Activated naive CD4-positive, alpha-beta T cell treated with anti-CD3 and anti-CD28 coated beads, Interleukin-2, amount 50 U/mL, for 72 hours (primary cell): ENCODE results near the gene FAM209B. TPM values are rescaled to one million over a fixed set of nuclear protein-coding genes. Genes with fewer than 3 reads are reported as not detected.
A peak's percentile ranks its signal among the peaks of the same experiment; 100 is the strongest.
"Not testable (repeated sequence)": the region's sequence is repeated elsewhere in the genome, so short reads cannot be mapped to it uniquely, and the experiment has no call there.

Source experiments
- ATAC-seq, 2 donors: fragments of 150-1000 bp; cut with Tn5 transposase; 2 replicates each; pipeline ENCODE4 v1.10.0; 2021; ENCODE audit warnings: mild to moderate bottlenecking in 2 of 2, moderate library complexity in 2 of 2
- DNase-seq, 2 donors: peaks; one replicate each; pipeline ENCODE4 v3.0.0; 2021 to 2022; ENCODE audit warnings: low spot score in 2 of 2
- H3K27ac Mint-ChIP-seq, 2 donors: one replicate each; pipeline ENCODE4 v1.8.0; 2022; ENCODE audit warnings: mild to moderate bottlenecking in 2 of 2, mixed read lengths in 2 of 2
- H3K36me3 Mint-ChIP-seq, 2 donors: one replicate each; pipeline ENCODE4 v1.8.0; 2022; ENCODE audit warnings: mixed read lengths in 2 of 2
- H3K9me3 Mint-ChIP-seq, 2 donors: one replicate each; pipeline ENCODE4 v1.8.0; 2022; ENCODE audit warnings: mixed read lengths in 2 of 2
- total RNA-seq, 2 donors: library from RNA; stranded (reverse); gene quantifications; one replicate each; pipeline ENCODE4 v1.2.3, GENCODE V29; 2022

The FAM209B gene
- total RNA-seq, 2 donors from 2014 or later: 0.88 to 1.2 TPM

DNA sequence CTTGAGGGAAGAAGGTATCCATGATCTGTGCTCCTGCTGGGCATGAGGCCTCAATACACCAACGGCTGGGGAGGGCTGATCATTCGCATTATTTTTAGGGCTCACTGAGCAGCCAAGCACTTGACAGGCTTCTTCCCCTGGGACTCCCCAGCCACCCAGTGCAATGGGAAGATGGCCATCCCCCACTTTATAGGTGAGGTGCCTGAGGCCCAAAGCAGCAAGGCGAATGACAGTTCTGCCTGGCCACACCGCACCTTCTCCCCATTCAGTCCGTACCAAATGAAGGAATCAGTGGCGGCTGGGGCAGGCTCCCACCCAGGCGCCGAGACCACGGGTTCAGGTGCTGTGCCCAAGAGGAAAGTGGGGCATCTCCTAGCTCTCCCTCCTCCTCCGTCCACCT lies 12.9 kb upstream of the FAM209B start:
- H3K9me3 Mint-ChIP-seq: peaks cover 5 to 6% of the 10 kb centered on the region in 2 donors
- H3K36me3 Mint-ChIP-seq: peaks cover 44 to 65% of the 10 kb centered on the region in 2 donors
- no peak for ATAC-seq
- DNase-seq: no peak
- H3K27ac Mint-ChIP-seq: peak overlapping the region in 1 of 2 donors; percentile 68

DNA sequence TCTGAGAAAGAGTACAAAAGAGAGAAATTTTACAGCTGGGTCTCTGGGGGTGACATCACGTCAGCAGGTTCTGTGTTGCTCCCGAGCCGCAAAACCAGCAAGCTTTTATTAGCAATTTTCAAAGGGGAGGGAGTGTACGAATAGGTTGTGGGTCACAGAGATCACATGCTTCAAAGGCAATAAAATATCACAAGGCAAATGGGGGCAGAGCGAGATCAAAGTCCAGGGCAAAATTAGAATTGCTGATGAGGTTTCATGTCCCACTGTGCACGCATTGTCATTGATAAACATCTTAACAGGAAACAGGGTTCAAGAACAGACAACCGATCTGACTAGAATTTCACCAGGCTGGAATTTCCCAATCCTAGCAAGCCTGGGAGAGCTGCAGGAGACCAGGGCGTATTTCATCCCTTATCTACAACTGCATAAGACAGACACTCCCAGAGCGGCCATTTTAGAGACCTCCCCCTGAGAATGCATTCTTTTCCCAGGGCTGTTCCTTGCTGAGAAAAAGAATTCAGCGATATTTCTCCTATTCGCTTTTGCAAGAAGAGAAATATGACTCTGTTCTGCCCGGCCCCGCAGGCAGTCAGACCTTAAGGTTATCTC lies 12.2 kb upstream of the FAM209B start:
- DNase-seq, H3K9me3 Mint-ChIP-seq, ATAC-seq: not testable (repeated sequence)
- Mint-ChIP-seq H3K36me3 (peaks cover 44 to 65% of the 10 kb centered on the region in 2 donors), H3K27ac (peak overlapping the region in 1 of 2 donors; percentile 68)

DNA sequence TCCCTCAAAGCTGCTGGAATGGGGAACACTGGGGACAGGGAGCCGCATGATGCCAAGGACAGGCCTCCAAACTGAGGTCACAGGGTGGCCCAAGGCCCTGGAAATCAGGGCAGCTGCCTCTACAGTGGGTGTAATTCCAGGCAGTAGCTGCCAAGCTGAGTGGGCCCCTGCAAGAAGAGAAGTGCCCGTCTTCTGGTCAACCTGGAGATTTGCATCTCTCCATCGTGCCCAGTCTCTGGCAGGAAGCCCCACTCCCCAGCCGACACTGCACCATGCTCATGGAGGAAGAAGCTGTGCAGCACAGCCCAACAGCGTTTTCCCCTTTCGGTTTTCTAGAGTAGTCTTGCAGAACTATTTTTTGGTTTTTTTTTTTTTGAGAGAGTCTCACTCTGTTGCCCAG lies 10.7 kb upstream of the FAM209B start:
- Mint-ChIP-seq H3K9me3 (peaks cover 5 to 6% of the 10 kb centered on the region in 2 donors), H3K27ac (no peak overlapping the region), H3K36me3 (peaks cover 44 to 52% of the 10 kb centered on the region in 2 donors)
- ATAC-seq (peak in 1 of 2 donors; percentile 22), DNase-seq (no peak)

GRCh38 chr20:56524444-56524843 lies 8.6 kb upstream of the FAM209B start, which contains the start of gene FAM209A:
Gene FAM209A, plus strand, starts transcription at chr20:56524744. Its CDS starts 65 bp downstream, at chr20:56524809.
- H3K36me3 Mint-ChIP-seq: peaks cover 24 to 32% of the 10 kb centered on the region in 2 donors
- peak within 1 kb of the TSS; percentile 29 to 46 for H3K27ac Mint-ChIP-seq
- not testable (repeated sequence) for ATAC-seq, DNase-seq, H3K9me3 Mint-ChIP-seq

- H3K9me3 Mint-ChIP-seq: no peaks in the 10 kb centered on the region
- DNase-seq (no peak), ATAC-seq (no peak)
- H3K36me3 Mint-ChIP-seq: peaks cover 0 to 6% of the 10 kb centered on the region in 2 donors
- peak overlapping the region in 1 of 2 donors; percentile 68 for H3K27ac Mint-ChIP-seq
These were observed 5.5 kb upstream of the FAM209B start for GRCh38 chr20:56527521-56527920.

DNA sequence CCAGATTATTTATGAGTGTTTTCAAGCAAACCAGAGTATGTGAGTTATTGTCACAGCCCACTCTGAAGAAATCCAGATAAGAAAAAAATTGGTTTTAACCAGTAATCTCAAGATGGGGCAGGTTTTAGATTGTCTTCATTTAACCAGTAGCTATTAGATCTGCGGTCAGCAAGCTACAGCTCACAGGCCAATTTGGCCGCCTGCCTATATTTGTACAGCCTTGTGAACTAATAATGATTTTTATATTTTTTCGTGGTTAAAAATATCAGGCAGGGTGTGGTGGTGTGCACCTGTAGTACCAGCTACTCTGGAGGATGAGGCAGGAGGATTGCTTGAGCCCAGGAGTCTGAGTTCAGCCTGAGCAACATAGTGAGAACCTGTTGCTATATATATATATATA lies 5.0 kb downstream of the FAM209B start:
- no peak for ATAC-seq
- no peak overlapping the region for H3K27ac Mint-ChIP-seq
- peaks cover 0 to 5% of the 10 kb centered on the region in 2 donors for H3K36me3 Mint-ChIP-seq
- DNase-seq: no peak
- no peaks in the 10 kb centered on the region for H3K9me3 Mint-ChIP-seq

DNA sequence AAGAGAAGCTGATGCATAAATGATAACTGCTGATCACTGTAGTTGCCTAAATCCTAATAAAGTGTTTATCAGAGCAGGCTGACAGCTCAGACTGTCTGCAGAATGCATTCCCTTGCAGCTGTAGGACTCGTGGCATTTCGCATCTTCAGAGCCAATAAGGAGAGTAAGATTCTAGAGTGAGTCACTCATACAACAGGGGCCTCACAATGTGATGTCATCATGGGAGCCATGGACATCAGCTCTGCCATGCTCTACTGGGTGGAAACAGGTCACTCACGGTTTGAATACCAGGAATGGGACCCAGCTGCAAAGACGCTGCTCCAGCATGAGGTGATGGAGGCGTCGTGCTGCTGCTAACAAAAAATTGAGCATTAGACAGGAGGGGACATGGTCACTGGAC lies 7.4 kb downstream of the FAM209B start:
- no peaks in the 10 kb centered on the region for H3K36me3 Mint-ChIP-seq
- DNase-seq (no peak), ATAC-seq (no peak)
- H3K9me3 Mint-ChIP-seq: no peaks in the 10 kb centered on the region
- H3K27ac Mint-ChIP-seq: no peak overlapping the region

- DNase-seq (no peak), ATAC-seq (no peak)
- Mint-ChIP-seq H3K9me3 (no peaks in the 10 kb centered on the region), H3K36me3 (no peaks in the 10 kb centered on the region), H3K27ac (no peak overlapping the region)
These were observed 9.5 kb downstream of the FAM209B start for GRCh38 chr20:56542489-56543030.

DNA sequence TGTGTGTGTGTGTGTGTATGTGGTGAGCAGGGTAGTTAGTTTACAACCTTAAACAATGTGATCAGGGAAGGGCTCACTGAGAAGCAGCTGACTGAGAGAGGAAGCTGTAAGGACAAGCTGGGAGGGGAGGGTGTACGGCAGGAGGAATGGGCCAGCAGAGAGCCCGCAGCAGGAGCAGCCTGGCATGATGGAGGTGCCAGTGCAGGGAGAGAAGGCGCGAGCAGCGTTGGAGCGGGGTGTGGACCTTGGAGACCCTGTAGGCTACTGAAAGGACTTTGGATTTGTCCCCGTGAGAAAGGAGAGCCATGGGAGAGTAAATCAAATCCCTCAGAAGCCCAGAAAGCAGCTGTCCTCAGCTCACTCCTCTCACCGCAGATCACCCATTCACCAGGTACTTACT lies 18.5 kb downstream of the FAM209B start:
- H3K27ac Mint-ChIP-seq: no peak overlapping the region
- no peaks in the 10 kb centered on the region for H3K36me3 Mint-ChIP-seq
- no peak for DNase-seq
- no peaks in the 10 kb centered on the region for H3K9me3 Mint-ChIP-seq
- ATAC-seq: no peak

DNA sequence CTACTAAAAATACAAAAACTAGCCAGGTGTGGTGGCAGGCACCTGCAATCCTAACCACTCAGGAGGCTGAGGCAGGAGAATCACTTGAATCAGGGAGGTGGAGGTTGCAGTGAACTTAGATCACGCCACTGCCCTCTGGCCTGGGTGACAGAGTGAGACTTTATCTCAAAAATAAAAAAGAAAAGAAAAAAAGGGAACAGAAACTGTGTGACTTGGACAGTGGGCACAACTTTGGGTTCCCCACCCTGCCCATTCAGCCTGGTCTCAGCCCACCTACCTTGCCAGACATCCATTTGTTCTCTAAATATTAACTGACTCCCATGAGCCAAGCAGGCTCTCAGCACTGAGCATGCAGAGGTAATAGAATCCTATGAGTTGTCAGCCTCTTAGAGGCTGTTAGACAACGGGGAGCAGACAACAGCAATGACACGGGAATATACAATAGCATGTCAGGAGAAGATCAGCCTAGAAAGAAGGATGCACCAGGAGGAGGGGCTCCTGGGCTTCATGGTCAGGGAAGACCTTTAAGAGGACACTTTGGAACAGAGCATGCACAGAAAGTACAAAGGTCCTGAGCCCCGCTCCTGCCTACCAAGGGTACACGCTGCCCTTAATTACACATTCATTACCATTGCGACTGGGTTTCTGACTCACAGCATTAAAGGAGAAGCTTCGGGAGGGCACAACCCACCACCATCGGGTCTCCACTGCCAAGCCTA lies 20.0 kb downstream of the FAM209B start:
- ATAC-seq: no peak
- Mint-ChIP-seq H3K36me3 (no peaks in the 10 kb centered on the region), H3K9me3 (no peaks in the 10 kb centered on the region), H3K27ac (peak overlapping the region in 1 of 2 donors; percentile 9)
- DNase-seq: no peak

DNA sequence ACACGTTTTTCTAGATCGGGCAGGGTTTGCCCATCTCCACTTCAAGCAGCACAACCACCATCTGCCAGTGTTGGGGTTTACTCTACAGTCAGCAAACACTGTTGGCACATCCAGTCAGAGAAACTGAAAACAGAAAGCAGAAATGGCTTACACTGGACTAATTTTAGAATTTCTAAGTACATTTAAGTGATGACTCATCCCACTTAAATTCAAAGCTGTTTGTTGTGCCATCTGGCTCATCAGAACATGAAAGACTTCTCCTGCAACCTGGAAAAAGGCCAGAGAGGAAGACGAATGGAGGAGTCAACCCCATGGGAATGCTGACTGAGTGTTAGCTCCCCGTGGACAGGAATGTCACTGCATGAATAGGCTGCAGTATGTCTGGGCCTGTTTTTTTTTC lies 21.8 kb downstream of the FAM209B start:
- Mint-ChIP-seq H3K9me3 (no peaks in the 10 kb centered on the region), H3K36me3 (no peaks in the 10 kb centered on the region), H3K27ac (no peak overlapping the region)
- ATAC-seq (peak; percentile 34 to 89), DNase-seq (no peak)

DNA sequence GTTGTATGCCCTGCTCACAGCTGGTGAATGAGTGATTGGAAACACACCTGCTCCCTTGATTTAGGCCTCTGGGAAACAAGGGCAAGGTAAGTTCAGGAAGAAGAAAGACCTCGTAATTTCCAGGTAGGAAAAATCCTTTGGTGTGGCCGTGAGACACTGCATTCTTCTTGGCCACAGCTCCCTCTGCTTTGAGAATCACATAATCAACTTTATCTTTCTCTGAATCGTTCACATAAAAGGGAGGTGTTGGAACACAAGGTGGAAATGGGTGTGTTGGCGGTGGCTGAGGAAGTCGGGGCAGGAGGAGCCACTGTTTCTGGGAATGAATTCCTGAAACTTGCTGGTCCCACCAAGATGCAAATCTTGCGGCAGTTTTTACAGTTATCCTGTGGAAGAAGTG lies 25.9 kb downstream of the FAM209B start:
- Mint-ChIP-seq H3K27ac (no peak overlapping the region), H3K9me3 (no peaks in the 10 kb centered on the region), H3K36me3 (no peaks in the 10 kb centered on the region)
- ATAC-seq (no peak), DNase-seq (no peak)

DNA sequence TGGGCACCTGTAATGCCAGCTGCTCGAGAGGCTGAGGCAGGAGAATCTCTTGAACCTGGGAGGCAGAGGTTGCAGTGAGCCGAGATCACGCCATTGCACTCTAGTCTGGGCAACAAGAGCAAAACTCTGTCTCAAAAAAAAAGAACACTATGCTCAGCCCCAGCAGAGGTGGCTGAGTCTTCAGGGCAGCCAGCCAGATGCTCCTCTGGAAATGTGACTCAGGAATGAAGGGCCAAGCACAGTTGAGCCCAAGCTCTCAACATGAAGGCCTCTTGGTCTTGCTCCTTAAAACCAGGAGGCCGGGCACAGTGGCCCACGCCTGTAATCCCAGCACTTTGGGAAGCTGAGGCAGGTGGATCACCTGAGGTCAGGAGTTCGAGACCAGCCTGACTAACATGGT lies 31.5 kb downstream of the FAM209B start:
- H3K27ac Mint-ChIP-seq, ATAC-seq, H3K9me3 Mint-ChIP-seq, H3K36me3 Mint-ChIP-seq, DNase-seq: not testable (repeated sequence)

GRCh38 chr20:56565511-56565910 lies 32.5 kb downstream of the FAM209B start:
- Mint-ChIP-seq H3K27ac (no peak overlapping the region), H3K9me3 (no peaks in the 10 kb centered on the region), H3K36me3 (no peaks in the 10 kb centered on the region)
- no peak for DNase-seq
- no peak for ATAC-seq

- Mint-ChIP-seq H3K27ac (no peak overlapping the region), H3K9me3 (no peaks in the 10 kb centered on the region), H3K36me3 (no peaks in the 10 kb centered on the region)
- no peak for DNase-seq
- ATAC-seq: no peak
These were observed 33.6 kb downstream of the FAM209B start for GRCh38 chr20:56566621-56567020.

GRCh38 chr20:56570832-56571231 lies 37.8 kb downstream of the FAM209B start:
- no peak for DNase-seq
- H3K36me3 Mint-ChIP-seq: no peaks in the 10 kb centered on the region
- H3K9me3 Mint-ChIP-seq: no peaks in the 10 kb centered on the region
- no peak overlapping the region for H3K27ac Mint-ChIP-seq
- ATAC-seq: no peak

GRCh38 chr20:56572172-56572571 lies 39.1 kb downstream of the FAM209B start:
- no peak for ATAC-seq
- H3K9me3 Mint-ChIP-seq: no peaks in the 10 kb centered on the region
- no peaks in the 10 kb centered on the region for H3K36me3 Mint-ChIP-seq
- no peak for DNase-seq
- no peak overlapping the region for H3K27ac Mint-ChIP-seq

DNA sequence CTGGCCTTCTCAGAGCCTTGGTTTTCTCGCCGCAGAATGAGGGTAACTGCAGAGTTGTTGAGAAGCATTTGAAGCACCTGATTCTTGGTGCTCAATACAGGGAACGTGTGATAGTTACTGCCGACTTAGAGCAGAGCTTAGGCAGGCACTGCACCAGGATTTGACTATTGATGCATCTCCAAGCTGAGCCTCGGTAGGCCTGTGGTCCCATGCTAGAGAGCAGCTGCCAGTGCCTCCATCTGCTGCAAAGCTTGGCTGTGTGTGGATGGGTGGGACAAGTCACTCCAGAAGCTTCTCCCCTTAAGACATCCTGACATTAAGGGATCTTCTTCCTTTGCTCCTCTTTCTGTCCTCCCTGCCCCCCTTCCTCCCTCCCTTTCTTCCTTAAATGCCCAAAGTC lies 40.9 kb downstream of the FAM209B start:
- no peaks in the 10 kb centered on the region for H3K9me3 Mint-ChIP-seq
- ATAC-seq (no peak), DNase-seq (no peak)
- no peak overlapping the region for H3K27ac Mint-ChIP-seq
- H3K36me3 Mint-ChIP-seq: no peaks in the 10 kb centered on the region
